ENCODE data around the gene CWC22.
"Not testable (repeated sequence)": the region's sequence is repeated elsewhere in the genome, so short reads cannot be mapped to it uniquely, and the experiment has no call there.

CWC22 gene

DNA sequence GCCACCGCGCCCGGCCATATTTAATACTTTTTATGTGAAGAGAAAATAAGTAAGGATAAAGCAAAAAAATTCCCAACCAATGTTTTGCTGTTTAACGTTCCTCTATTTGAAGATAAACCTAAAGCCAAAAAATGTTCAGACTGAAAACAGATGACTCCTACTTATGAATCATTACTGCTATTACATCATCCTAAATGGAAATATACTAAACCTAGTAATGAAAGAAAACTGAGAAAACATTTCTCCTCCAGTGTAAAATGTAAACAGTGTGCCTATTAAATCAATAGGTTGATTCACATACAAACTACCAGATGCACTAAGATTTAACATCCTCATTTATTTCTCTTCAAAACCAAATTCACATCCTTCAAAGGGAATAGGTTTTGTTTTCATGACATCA lies 43.5 kb downstream of the CWC22 start:
- no peaks in the 10 kb centered on the region for H3K79me2 ChIP-seq
- H3K9ac ChIP-seq, result no peak overlapping the region
- no peaks in the 10 kb centered on the region for H3K9me3 ChIP-seq (ENCODE audit: control insufficient read depth, low read length)
- H3K4me2 ChIP-seq (ENCODE audit: low read length), result no peak overlapping the region
- H3K4me3 ChIP-seq (ENCODE audit: low read depth, low read length), result no peak overlapping the region
- no peak overlapping the region for H3K27ac ChIP-seq
- H3K4me1 ChIP-seq, result no peaks in the 10 kb centered on the region
- TF ChIP-seq, protein P1, sequence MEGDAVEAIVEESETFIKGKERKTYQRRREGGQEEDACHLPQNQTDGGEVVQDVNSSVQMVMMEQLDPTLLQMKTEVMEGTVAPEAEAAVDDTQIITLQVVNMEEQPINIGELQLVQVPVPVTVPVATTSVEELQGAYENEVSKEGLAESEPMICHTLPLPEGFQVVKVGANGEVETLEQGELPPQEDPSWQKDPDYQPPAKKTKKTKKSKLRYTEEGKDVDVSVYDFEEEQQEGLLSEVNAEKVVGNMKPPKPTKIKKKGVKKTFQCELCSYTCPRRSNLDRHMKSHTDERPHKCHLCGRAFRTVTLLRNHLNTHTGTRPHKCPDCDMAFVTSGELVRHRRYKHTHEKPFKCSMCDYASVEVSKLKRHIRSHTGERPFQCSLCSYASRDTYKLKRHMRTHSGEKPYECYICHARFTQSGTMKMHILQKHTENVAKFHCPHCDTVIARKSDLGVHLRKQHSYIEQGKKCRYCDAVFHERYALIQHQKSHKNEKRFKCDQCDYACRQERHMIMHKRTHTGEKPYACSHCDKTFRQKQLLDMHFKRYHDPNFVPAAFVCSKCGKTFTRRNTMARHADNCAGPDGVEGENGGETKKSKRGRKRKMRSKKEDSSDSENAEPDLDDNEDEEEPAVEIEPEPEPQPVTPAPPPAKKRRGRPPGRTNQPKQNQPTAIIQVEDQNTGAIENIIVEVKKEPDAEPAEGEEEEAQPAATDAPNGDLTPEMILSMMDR (IDR thresholded peaks at IDR 0.05), result no peak
- H3K27me3 ChIP-seq (ENCODE audit: control insufficient read depth, insufficient read depth, low read length), result no peaks in the 10 kb centered on the region
- no peaks in the 10 kb centered on the region for H3K36me3 ChIP-seq (ENCODE audit: control insufficient read depth, insufficient read depth, low read length)
- no peak overlapping the region for H2AFZ ChIP-seq

DNA sequence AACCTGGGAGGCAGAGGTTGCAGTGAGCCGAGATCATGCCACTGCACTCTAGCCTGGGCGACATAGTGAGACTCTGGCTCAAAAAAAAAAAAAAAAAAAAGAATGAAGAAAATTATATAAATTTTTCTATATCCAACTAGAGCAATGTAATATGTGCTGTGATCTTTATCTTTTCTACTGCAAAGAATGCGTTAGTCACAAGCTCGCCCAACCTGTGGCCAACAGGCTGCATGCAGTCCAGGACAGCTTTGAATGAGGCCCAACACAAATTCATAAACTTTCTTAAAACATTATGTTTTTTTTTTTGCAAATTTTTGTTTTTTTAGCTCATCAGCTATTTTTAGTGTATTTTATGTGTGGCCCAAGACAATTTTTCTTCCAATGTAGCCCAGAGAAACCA lies 48.8 kb downstream of the CWC22 start:
- H3K27ac ChIP-seq; H3K4me3 ChIP-seq (ENCODE audit: low read depth, low read length); H3K4me1 ChIP-seq; H3K9me3 ChIP-seq (ENCODE audit: control insufficient read depth, low read length); H3K9ac ChIP-seq; H3K27me3 ChIP-seq (ENCODE audit: control insufficient read depth, insufficient read depth, low read length); H3K79me2 ChIP-seq; H2AFZ ChIP-seq; H3K36me3 ChIP-seq (ENCODE audit: control insufficient read depth, insufficient read depth, low read length); H3K4me2 ChIP-seq (ENCODE audit: low read length): not testable (repeated sequence)

DNA sequence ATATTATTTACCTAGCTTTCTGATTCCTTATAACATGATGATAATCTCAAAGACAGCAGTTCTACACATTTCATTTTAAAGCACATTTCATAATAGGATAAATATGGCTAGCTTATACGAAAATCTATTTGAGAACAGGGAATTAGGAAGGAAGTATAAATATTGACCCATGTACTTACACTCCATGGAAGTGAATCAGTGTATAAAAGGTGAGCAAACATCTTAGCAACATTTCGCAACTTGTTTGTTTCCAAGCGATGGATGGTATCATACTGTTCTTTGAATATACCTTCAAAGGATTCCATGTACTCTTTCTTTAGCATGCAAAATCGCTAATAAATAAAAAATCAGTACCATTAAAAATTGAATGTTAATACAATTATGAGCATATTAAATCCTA lies 53.1 kb downstream of the CWC22 start:
- Histone ChIP-seq H3K4me2 (ENCODE audit: low read length) (no peak overlapping the region), H3K27me3 (ENCODE audit: control insufficient read depth, insufficient read depth, low read length) (no peaks in the 10 kb centered on the region), H3K27ac (no peak overlapping the region), H2AFZ (no peak overlapping the region), H3K4me3 (ENCODE audit: low read depth, low read length) (no peak overlapping the region), H3K9ac (no peak overlapping the region), H3K36me3 (ENCODE audit: control insufficient read depth, insufficient read depth, low read length) (no peaks in the 10 kb centered on the region), H3K9me3 (ENCODE audit: control insufficient read depth, low read length) (no peaks in the 10 kb centered on the region), H3K79me2 (no peaks in the 10 kb centered on the region), H3K4me1 (no peaks in the 10 kb centered on the region)
- TF ChIP-seq, protein P1 (IDR thresholded peaks at IDR 0.05), result no peak

DNA sequence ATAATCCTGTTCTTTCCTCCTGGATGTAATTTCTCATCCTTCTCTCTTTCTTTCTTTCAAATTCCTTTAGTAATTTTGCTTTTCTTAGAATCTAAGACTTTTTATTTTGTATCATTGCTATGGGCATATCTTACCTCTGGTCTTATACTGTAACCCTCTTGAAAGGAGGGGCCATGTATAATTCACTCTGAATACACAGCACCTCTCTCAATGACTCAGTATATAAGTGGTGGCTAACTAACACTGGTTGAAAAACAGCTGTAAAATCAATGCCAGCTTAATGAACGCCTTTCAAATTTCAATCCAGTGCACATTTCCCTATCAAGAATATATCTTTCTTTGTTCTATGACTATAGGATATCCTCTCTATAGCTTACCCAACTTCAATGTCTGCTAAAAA lies 53.7 kb downstream of the CWC22 start:
- no peak overlapping the region for H3K27ac ChIP-seq
- H3K9me3 ChIP-seq (ENCODE audit: control insufficient read depth, low read length), result no peaks in the 10 kb centered on the region
- H3K4me3 ChIP-seq (ENCODE audit: low read depth, low read length), result no peak overlapping the region
- TF ChIP-seq, protein P1 (IDR thresholded peaks at IDR 0.05), result no peak
- no peaks in the 10 kb centered on the region for H3K36me3 ChIP-seq (ENCODE audit: control insufficient read depth, insufficient read depth, low read length)
- no peaks in the 10 kb centered on the region for H3K4me1 ChIP-seq
- H3K79me2 ChIP-seq, result no peaks in the 10 kb centered on the region
- no peaks in the 10 kb centered on the region for H3K27me3 ChIP-seq (ENCODE audit: control insufficient read depth, insufficient read depth, low read length)
- no peak overlapping the region for H3K9ac ChIP-seq
- no peak overlapping the region for H2AFZ ChIP-seq
- no peak overlapping the region for H3K4me2 ChIP-seq (ENCODE audit: low read length)

DNA sequence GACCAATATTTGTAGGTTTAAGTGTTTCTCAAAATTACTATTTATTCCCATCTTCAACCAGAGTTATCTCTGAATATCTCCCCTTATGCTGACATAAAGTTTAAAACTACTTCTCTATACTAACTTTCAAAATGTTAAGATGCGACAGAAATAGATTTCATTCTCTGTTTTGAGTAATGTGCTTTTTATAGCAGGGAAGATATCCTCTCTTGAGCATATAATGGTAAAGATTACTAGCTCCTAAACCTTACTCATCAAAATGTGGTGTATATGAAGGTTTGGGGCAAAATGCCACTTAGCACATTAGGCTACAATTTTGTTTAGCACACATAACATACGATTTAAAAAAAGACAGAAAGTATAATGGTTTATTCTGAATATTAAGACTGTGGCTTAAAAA lies 54.4 kb downstream of the CWC22 start:
- no peaks in the 10 kb centered on the region for H3K27me3 ChIP-seq (ENCODE audit: control insufficient read depth, insufficient read depth, low read length)
- H3K4me1 ChIP-seq, result no peaks in the 10 kb centered on the region
- no peak overlapping the region for H3K27ac ChIP-seq
- no peak overlapping the region for H3K4me2 ChIP-seq (ENCODE audit: low read length)
- H2AFZ ChIP-seq, result no peak overlapping the region
- no peak overlapping the region for H3K4me3 ChIP-seq (ENCODE audit: low read depth, low read length)
- H3K9me3 ChIP-seq (ENCODE audit: control insufficient read depth, low read length), result no peaks in the 10 kb centered on the region
- TF ChIP-seq, protein P1 (IDR thresholded peaks at IDR 0.05), result no peak
- no peaks in the 10 kb centered on the region for H3K36me3 ChIP-seq (ENCODE audit: control insufficient read depth, insufficient read depth, low read length)
- no peak overlapping the region for H3K9ac ChIP-seq
- no peaks in the 10 kb centered on the region for H3K79me2 ChIP-seq

All from parathyroid adenoma (tissue), 2 donors.